A549 (cell line): Measurements from ENCODE around the gene DHRS3.

ENCODE experiments used
- CHD2 ChIP-seq: fragments of 150-350 bp; IDR thresholded peaks from 2 replicates; pipeline ENCODE4 v1.6.1; 2014; ENCODE audit warnings: low read length; ENCODE audit not compliant: partially characterized antibody
- HDAC2 ChIP-seq: fragments of 200-600 bp; sonication (generic); IDR thresholded peaks from 2 replicates; pipeline ENCODE4 v1.6.1; 2016
- MAZ ChIP-seq: fragments of 150-350 bp; IDR thresholded peaks from 2 replicates; pipeline ENCODE4 v1.6.1; 2014; ENCODE audit warnings: antibody characterized with exemption, low read depth, low read length, borderline replicate concordance
- MYC ChIP-seq: IDR thresholded peaks from 2 replicates; pipeline ENCODE4 v1.6.1; 2012; ENCODE audit warnings: mild to moderate bottlenecking, inconsistent platforms, low read length, improper control_type of control experiment, borderline replicate concordance
- POLR2A ChIP-seq: IDR thresholded peaks from 2 replicates; pipeline ENCODE4 v1.6.1; 2012; ENCODE audit warnings: mild to moderate bottlenecking, low read length
- RAD21 ChIP-seq, 2 experiments: fragments of >200 bp in 1 of 2; sonication (Bioruptor Twin) in 1 of 2; formaldehyde crosslinking in 1 of 2; IDR thresholded peaks in 1 of 2; conservative IDR thresholded peaks in 1 of 2; 2 replicates in 1 of 2; 3 replicates in 1 of 2; pipeline ENCODE4 v1.6.1; 2012 to 2018; ENCODE audit warnings: inconsistent platforms in 1 of 2
- RNF2 ChIP-seq: fragments of 200-600 bp; sonication (generic); IDR thresholded peaks from 2 replicates; pipeline ENCODE4 v1.6.1; 2016; ENCODE audit warnings: low read depth, mild to moderate bottlenecking, antibody characterized with exemption, moderate library complexity, borderline replicate concordance
- ZSCAN20 ChIP-seq: fragments of 250-450 bp; sonication (Bioruptor Pico); IDR thresholded peaks from 2 replicates; pipeline ENCODE4 v1.8.0; 2022; ENCODE audit warnings: mild to moderate bottlenecking, moderate library complexity
- TF ChIP-seq, protein P1 (sequence below): fragments of >200 bp; sonication (Bioruptor Twin); formaldehyde crosslinking; IDR thresholded peaks from 3 replicates; pipeline ENCODE4 v1.5.1; 2016

GRCh38 chr1:12643079-12643478, 25.1 kb upstream of the DHRS3 start:
- TF ChIP-seq ZSCAN20 (CRISPR knock-in tag) (no peak), RAD21 (conservative IDR thresholded peaks at IDR 0.05 in 1 of 2, IDR thresholded peaks at IDR 0.05 in 1 of 2) (no peak), HDAC2 (no peak), CHD2 (no peak), POLR2A (no peak), MYC (no peak), MAZ (no peak), RNF2 (no peak)
- TF ChIP-seq, protein P1, sequence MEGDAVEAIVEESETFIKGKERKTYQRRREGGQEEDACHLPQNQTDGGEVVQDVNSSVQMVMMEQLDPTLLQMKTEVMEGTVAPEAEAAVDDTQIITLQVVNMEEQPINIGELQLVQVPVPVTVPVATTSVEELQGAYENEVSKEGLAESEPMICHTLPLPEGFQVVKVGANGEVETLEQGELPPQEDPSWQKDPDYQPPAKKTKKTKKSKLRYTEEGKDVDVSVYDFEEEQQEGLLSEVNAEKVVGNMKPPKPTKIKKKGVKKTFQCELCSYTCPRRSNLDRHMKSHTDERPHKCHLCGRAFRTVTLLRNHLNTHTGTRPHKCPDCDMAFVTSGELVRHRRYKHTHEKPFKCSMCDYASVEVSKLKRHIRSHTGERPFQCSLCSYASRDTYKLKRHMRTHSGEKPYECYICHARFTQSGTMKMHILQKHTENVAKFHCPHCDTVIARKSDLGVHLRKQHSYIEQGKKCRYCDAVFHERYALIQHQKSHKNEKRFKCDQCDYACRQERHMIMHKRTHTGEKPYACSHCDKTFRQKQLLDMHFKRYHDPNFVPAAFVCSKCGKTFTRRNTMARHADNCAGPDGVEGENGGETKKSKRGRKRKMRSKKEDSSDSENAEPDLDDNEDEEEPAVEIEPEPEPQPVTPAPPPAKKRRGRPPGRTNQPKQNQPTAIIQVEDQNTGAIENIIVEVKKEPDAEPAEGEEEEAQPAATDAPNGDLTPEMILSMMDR: no peak
